Measurements from ENCODE around the gene TMEM54. TPM values are rescaled to one million over a fixed set of nuclear protein-coding genes. Genes with fewer than 3 reads are reported as not detected.

Gene TMEM54
- total RNA-seq, 2 experiments from 2014 or later = not detected

- ChIA-PET POLR2A (no interaction called here), CTCF (no interaction called here)
- Mint-ChIP-seq H3K27ac (no peak overlapping the region), H3K36me3 (ENCODE audit: low read depth) (peaks cover 37% of the 10 kb centered on the region), H3K9me3 (ENCODE audit: insufficient read depth) (no peaks in the 10 kb centered on the region), H3K27me3 (ENCODE audit: low read depth) (no peaks in the 10 kb centered on the region), H3K4me1 (ENCODE audit: low read depth) (no peaks in the 10 kb centered on the region), H3K4me3 (no peak overlapping the region)
- no peak for DNase-seq
- no peak for ATAC-seq
Observed at GRCh38 chr1:32848354-32849063, 52.7 kb downstream of the TMEM54 start.

Other genes with a start within 250 kb of the TMEM54 start
- not detected for gene SYNC, start 198.6 kb downstream of the TMEM54 start, total RNA-seq
- 100 to 1,000 TPM; 175 to 189 TPM for gene YARS1, start 84.0 kb downstream of the TMEM54 start, total RNA-seq
- gene S100PBP, start 83.7 kb downstream of the TMEM54 start, total RNA-seq = 10 to 100 TPM; 78.3 to 78.9 TPM
- gene FNDC5, start 30.5 kb downstream of the TMEM54 start, total RNA-seq = not detected
- not detected for gene HPCA, start 14.9 kb downstream of the TMEM54 start, total RNA-seq
- gene RNF19B, start 63.4 kb upstream of the TMEM54 start, total RNA-seq = 10 to 100 TPM; 14.0 to 15.8 TPM
- 100 to 1,000 TPM; 206 to 215 TPM for gene AK2, start 135.5 kb upstream of the TMEM54 start, total RNA-seq
- 10 to 100 TPM; 11.0 to 12.0 TPM for gene AZIN2, start 179.8 kb upstream of the TMEM54 start, total RNA-seq

Data from activated CD8-positive, alpha-beta T cell treated with anti-CD3 and anti-CD28 coated beads, Interleukin-2, amount 10 ng/mL, durations not matched to agents 7 days and 5 days (primary cell).